SK-N-MC (cell line): ENCODE measurements around the gene BPIFB2.

Source experiments
- EZH2 ChIP-seq: fragments of 200-600 bp; sonication (generic); IDR thresholded peaks from one replicate; pipeline ENCODE4 v1.6.1; 2017; ENCODE audit warnings: antibody characterized with exemption
- POLR2AphosphoS5 ChIP-seq: IDR thresholded peaks from 2 replicates; pipeline ENCODE4 v1.6.1; 2012; ENCODE audit warnings: mild to moderate bottlenecking, low read depth, low read length, borderline replicate concordance

DNA sequence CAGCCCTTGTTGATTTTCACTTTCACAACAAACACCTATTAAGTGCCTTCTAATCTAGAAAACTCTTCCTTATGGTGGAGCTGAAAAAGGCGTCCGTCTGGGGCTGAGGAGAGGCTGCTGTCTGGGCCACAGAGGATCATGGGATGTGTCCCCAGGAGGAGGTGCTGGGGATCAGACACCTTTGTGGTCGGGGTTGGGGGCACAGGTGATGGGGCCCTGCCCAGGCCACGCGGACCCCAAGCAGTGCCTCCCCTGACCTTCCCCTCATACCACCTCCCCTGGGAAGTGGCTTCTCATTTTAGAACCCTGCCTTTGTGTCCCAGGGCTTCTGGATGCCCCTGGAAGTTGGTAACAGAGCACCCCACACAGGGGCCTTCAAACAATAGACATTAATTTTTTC is 44.3 kb upstream of the BPIFB2 start:
- TF ChIP-seq EZH2, result no peak
- TF ChIP-seq POLR2AphosphoS5, result no peak
